Measurements from ENCODE around the gene HNF1B. TPM values are rescaled to one million over a fixed set of nuclear protein-coding genes. Genes with fewer than 3 reads are reported as not detected.

Gene HNF1B
- total RNA-seq, 6 donors from 2014 or later, result 14.4 to 31.4 (median 16.0) TPM

DNA sequence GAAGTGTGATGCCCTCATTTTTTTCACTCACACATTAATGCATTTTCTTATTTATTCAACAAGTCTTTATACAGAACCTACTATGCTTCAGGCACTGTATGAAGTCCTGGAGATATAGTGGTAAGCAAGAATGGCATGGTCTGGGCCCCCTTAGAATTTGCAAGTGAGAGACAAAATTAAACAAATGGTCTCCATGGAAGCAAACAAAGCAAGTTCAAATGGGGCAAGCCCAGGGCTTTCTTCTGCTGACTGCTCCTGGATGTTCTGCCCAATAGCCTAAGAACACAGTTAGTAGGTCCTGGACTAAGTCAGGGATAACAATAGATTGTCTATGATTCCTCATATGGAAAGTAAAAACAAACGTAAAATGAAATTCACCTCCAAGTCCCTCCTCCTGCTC is 70.3 kb downstream of the HNF1B start:
- no peaks in the 10 kb centered on the region for H3K4me1 ChIP-seq
- no peaks in the 10 kb centered on the region for H3K36me3 ChIP-seq
- ATAC-seq (ENCODE audit: low FRiP score in 2 of 2) (no peak), DNase-seq (no peak)
- H3K27me3 ChIP-seq, result no peaks in the 10 kb centered on the region
- H3K27ac ChIP-seq, result no peak overlapping the region
- TF ChIP-seq EP300 (IDR thresholded peaks at IDR 0.05), result no peak
- TF ChIP-seq POLR2A (IDR thresholded peaks at IDR 0.05), result no peak
- TF ChIP-seq, protein P1, sequence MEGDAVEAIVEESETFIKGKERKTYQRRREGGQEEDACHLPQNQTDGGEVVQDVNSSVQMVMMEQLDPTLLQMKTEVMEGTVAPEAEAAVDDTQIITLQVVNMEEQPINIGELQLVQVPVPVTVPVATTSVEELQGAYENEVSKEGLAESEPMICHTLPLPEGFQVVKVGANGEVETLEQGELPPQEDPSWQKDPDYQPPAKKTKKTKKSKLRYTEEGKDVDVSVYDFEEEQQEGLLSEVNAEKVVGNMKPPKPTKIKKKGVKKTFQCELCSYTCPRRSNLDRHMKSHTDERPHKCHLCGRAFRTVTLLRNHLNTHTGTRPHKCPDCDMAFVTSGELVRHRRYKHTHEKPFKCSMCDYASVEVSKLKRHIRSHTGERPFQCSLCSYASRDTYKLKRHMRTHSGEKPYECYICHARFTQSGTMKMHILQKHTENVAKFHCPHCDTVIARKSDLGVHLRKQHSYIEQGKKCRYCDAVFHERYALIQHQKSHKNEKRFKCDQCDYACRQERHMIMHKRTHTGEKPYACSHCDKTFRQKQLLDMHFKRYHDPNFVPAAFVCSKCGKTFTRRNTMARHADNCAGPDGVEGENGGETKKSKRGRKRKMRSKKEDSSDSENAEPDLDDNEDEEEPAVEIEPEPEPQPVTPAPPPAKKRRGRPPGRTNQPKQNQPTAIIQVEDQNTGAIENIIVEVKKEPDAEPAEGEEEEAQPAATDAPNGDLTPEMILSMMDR (IDR thresholded peaks at IDR 0.05), result no peak
- no peak for TF ChIP-seq POLR2AphosphoS5 (IDR thresholded peaks at IDR 0.05)
- no peaks in the 10 kb centered on the region for H3K9me3 ChIP-seq
- no peak overlapping the region for H3K4me3 ChIP-seq
- WGBS, 2 donors, result 74 to 87% methylated on average over 1 of the region's 1 CpG

DNA sequence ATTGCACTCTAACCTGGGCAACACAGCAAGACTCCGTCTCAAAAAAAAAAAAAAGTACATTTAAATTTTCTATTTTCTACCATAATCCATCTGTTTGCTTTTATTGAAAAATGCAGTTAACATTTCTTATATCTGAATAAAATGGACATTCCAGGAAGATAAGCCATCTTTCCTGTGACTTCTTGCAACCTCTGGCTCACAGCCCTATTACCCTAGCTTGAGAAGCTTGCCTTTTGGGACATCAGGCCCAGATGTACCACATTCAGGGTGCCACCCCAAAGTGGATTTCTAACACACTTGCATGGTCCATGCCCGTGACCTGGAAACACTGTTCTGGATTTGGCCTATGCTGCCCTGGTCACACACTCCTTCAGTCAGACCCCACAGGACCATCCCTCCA is 71.5 kb downstream of the HNF1B start:
- Histone ChIP-seq H3K9me3 (no peaks in the 10 kb centered on the region), H3K4me1 (no peaks in the 10 kb centered on the region), H3K36me3 (no peaks in the 10 kb centered on the region), H3K27ac (no peak overlapping the region), H3K27me3 (no peaks in the 10 kb centered on the region), H3K4me3 (no peak overlapping the region)
- ATAC-seq (ENCODE audit: low FRiP score in 2 of 2) (no peak), DNase-seq (no peak)
- WGBS, 2 donors, result 90 to 97% methylated on average over 2 of the region's 2 CpGs
- TF ChIP-seq POLR2AphosphoS5 (IDR thresholded peaks at IDR 0.05), result no peak
- TF ChIP-seq, protein P1 (IDR thresholded peaks at IDR 0.05), result no peak
- TF ChIP-seq EP300 (IDR thresholded peaks at IDR 0.05), result no peak
- no peak for TF ChIP-seq POLR2A (IDR thresholded peaks at IDR 0.05)

DNA sequence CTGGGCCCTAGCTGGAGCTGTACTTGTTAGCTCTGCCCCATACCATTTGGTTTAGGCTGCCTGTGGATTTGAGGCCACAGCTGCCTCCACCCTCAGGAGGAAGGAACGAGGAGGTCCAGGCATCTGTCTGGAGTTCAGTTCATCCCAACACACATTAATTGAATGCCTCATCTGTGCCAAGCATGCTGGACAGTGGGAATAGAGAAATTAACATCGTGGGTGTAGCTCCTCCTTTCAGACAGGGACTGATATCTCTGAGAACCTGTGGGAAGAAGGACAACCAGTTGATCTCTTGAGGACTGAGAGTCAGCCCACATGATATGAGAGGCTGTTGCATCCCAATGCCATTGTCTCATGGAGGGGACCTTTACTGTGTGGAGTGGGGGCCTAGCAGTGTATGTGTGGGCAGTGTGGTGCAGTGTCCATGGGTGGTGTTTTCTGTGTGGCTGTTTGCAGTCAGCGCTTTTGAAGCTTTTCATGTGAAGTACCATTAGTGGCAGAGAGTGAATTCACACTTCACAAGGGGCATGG is 72.2 kb downstream of the HNF1B start:
- Histone ChIP-seq H3K4me1 (no peaks in the 10 kb centered on the region), H3K27me3 (no peaks in the 10 kb centered on the region), H3K27ac (no peak overlapping the region), H3K9me3 (no peaks in the 10 kb centered on the region), H3K4me3 (no peak overlapping the region), H3K36me3 (no peaks in the 10 kb centered on the region)
- no peak for ATAC-seq (ENCODE audit: low FRiP score in 2 of 2)
- TF ChIP-seq, protein P1 (IDR thresholded peaks at IDR 0.05), result no peak
- TF ChIP-seq EP300 (IDR thresholded peaks at IDR 0.05) (no peak), POLR2AphosphoS5 (IDR thresholded peaks at IDR 0.05) (no peak), POLR2A (IDR thresholded peaks at IDR 0.05) (no peak)
- DNase-seq, result no peak
- 64 to 79% methylated on average over 2 to 3 of the region's 3 CpGs for WGBS, 2 donors

DNA sequence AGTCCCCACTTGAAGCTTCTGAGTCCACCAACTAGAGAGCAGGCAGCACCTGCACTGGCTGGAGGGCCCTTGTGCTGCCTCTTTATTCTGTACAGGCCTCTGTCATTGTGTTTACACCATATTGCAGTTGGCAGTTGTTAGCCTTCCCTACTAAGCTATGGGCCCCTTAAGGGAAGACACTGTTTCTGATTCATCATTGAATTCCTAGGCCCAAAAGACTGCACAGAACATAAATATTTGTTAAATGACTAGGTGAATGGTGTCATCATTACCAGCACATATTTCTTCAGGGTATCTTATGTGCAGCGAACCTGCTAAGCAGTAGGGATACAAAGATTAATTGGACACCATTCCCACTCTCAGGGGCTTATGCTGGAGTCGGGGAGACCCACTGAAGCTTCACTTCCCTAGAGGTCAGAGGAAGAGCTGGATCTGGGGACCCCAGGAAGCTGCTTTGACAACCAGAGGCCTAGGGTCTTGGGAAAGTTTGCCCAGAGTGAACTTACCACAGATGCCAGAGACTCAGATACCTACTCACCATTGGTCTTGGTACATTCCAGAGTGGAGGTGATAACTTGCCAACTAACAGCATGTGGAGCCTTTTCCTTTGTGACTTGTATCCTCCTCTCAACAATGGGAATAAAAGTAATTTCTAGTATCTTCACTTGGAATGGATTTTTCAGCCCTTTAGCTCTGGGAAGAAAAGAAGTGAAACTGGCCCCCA is 72.9 kb downstream of the HNF1B start:
- ATAC-seq (ENCODE audit: low FRiP score in 2 of 2), result no peak
- Histone ChIP-seq H3K36me3 (no peaks in the 10 kb centered on the region), H3K27me3 (no peaks in the 10 kb centered on the region), H3K9me3 (no peaks in the 10 kb centered on the region), H3K27ac (no peak overlapping the region), H3K4me3 (no peak overlapping the region), H3K4me1 (no peaks in the 10 kb centered on the region)
- TF ChIP-seq POLR2A (IDR thresholded peaks at IDR 0.05) (no peak), EP300 (IDR thresholded peaks at IDR 0.05) (no peak), POLR2AphosphoS5 (IDR thresholded peaks at IDR 0.05) (no peak)
- TF ChIP-seq, protein P1 (IDR thresholded peaks at IDR 0.05), result no peak
- 45 to 89% methylated on average over 2 of the region's 2 CpGs for WGBS, 2 donors
- DNase-seq, result no peak
